Head of caudate nucleus (tissue), 42 donors: Measurements from ENCODE around the gene DLG2.
A peak's percentile ranks its signal among the peaks of the same experiment; 100 is the strongest.
"Not testable (repeated sequence)": the region's sequence is repeated elsewhere in the genome, so short reads cannot be mapped to it uniquely, and the experiment has no call there.

Experiments
- DNase-seq, 42 donors: peaks; one replicate each; pipeline versions ENCODE4 v3.0.0 to v3.0.0-alpha.2; 2020 to 2021; ENCODE audit warnings: mixed read lengths in 7 of 42
- intact Hi-C: fragments of 100-400 bp; cut with DNase I; formaldehyde crosslinking; loops from one replicate; pipeline ENCODE4 v1.15.0; 2022

Gene DLG2

GRCh38 chr11:85182441-85183387 is 444.4 kb downstream of the DLG2 start:
- DNase-seq = peak in 34 of 42 donors; percentile 5 to 73 (median 36)
- intact Hi-C loops = no loop called here

- intact Hi-C loops = no loop called here
Observed at GRCh38 chr11:85180528-85180927, 446.6 kb downstream of the DLG2 start.

DNA sequence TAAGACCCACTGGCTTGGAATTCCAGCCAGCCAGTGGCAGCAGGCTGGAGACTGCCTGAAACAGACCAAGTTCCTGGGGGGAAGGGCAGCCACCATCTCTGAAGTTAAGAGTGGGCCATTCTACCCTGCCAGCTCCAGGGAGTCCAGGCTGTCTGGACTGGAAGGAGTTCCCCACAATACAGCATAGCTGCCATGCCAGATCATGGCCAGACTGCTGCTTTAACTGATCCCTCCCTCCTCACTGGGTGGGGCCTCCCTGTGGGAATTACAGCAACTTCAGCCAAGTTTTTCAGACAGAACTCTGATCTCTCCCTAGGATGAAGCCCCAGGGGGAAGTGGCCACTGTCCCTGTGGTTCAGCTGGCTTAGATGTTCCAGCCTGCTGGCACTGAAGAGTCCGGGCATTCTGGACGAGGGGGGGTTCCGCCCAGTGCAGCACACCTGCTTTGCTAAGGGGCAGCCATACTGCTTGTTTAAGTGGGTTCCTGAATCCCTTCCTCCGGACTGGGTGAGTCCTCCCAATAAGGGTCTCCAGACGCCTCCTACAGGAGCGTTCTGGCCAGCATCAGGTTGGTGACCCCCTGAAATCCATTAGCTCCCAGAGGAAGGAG is 455.4 kb downstream of the DLG2 start:
- DNase-seq = no peak
- intact Hi-C loops = no loop called here

More at GRCh38 chr11:85180528-85180927, 446.6 kb downstream of the DLG2 start:
- no peak for DNase-seq

DNA sequence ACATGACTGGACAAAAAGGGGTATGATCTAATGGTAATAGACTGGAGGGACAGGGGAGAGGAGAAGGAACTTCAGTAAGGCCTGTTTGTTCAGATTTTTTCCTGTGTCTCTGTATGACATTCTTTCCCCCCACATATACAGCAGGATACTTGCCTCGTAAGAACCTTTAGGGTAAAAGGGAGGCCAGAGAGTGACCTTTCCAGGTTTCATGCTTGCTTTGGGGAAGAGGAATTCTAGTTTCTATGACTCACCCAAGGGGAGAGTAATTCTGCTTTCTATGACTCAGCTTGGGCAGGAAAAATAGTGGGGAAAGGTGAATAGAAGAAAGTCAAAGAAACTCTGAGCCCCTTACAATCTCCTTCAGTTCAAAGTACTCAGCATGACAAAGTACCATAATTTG is 457.0 kb downstream of the DLG2 start:
- no peak for DNase-seq
- intact Hi-C loops = no loop called here

DNA sequence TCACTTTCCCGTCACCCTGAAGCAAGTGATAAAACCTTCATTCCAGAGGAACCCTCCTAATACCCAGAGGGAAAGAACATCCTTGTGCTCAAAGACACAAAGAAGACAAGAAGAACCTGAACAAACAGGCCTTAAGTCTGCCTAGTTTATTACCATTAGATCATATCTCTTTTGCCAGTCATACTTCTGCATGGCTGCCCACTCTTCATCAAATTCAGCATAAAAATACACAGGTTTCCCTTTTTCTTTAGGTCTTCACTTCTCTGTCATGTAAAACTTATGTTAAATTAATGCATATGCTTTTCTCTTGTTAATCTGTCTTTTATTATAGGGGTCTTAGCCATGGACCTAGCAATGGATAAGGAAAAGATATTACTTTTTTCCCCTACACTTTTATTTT is 459.7 kb downstream of the DLG2 start:
- DNase-seq = no peak
- intact Hi-C loops = no loop called here

- intact Hi-C loops = no loop called here
- DNase-seq = no peak
Observed at GRCh38 chr11:85167038-85167437, 460.1 kb downstream of the DLG2 start.

DNA sequence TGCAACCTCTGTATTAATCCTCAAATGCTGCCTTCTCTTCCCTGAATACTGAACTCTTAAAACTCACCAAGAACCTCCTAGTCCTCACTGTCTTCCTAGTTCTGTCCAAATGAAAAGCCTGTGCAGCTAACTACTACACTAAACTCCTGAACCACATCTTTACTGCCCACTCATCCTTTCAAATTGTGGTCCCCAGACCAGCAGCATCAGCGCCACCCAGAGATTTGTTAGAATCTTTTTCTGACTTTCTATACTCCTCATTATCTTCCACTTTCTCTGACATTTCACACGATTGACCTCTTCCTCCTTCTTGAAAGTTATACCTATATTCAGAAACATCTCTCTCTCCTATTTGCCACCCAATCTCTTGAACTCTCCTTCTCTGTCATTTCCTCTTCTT is 461.3 kb downstream of the DLG2 start:
- DNase-seq = no peak

GRCh38 chr11:85164743-85165142 is 462.4 kb downstream of the DLG2 start:
- peak in 23 of 42 donors; percentile 2 to 76 (median 20) for DNase-seq
- intact Hi-C loops = no loop called here

More for the DNA sequence above, 461.3 kb downstream of the DLG2 start:
- intact Hi-C loops = no loop called here

DNA sequence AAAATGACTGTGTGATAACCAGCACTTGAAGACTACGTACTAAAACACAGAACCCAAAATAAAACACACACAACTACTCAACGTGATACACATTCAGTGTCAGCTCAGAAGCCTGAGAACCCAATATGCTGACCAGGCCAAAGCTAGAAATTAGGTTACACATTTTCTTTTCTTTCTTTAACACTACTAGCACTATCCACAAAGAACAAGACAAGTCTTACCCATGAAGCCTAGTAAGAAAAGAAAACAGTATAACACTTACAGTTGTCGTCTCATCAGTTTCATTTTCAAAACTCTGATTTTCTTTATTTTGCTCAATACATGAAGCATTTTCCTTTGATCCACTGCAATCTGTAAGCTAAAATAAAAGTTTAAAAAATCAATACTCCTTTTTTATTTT is 472.9 kb downstream of the DLG2 start:
- intact Hi-C loops = no loop called here
- no peak for DNase-seq

GRCh38 chr11:85137597-85137996 is 489.5 kb downstream of the DLG2 start:
- DNase-seq = no peak
- intact Hi-C loops = no loop called here

- no peak for DNase-seq
- intact Hi-C loops = no loop called here
Observed at GRCh38 chr11:85133636-85134035, 493.5 kb downstream of the DLG2 start.

GRCh38 chr11:85132851-85133585 is 494.1 kb downstream of the DLG2 start:
- DNase-seq = peak; percentile 2 to 63 (median 33)
- intact Hi-C loops = no loop called here

DNA sequence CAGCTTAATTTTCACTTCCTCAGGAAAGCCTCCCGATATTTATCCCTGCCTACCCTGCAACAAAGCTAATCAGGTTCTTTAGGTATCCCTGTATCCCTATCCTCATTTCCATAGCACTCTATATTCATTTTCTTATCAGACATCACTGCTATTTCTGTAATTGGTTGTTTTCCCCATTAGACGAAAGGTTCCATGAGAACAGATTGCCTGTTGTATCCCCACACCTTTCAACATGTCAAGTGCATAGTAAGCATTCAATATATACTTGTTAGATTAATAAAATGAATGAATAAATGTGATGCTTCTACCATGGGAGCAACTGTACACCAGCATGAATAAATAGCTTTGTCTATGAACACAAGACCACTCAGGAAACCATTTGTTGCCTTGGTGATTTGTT is 499.8 kb downstream of the DLG2 start:
- intact Hi-C loops = no loop called here
- no peak for DNase-seq

- intact Hi-C loops = no loop called here
- no peak for DNase-seq
Observed at GRCh38 chr11:85123752-85124231, 503.4 kb downstream of the DLG2 start.

DNA sequence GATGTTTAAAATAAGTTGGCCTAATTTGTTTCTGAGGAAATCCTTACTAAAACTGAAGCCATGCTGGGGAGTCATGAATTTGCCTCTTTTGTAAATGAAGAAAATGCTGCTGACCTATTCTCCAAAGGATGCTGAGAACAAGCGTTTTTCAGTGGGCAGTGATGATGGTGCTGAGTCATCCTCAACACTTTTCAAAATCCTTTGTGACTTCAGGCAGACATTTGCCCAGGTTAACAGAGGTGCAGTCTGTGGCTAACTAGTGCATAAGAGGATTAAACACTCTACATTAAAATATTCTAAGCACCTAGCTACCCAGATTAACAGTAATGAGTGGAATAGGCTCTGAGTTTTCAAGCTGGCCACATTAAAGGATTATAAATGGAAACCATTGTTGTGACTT is 509.0 kb downstream of the DLG2 start:
- DNase-seq = no peak
- intact Hi-C loops = no loop called here

GRCh38 chr11:85115798-85116197 is 511.3 kb downstream of the DLG2 start:
- intact Hi-C loops = no loop called here
- DNase-seq = no peak

DNA sequence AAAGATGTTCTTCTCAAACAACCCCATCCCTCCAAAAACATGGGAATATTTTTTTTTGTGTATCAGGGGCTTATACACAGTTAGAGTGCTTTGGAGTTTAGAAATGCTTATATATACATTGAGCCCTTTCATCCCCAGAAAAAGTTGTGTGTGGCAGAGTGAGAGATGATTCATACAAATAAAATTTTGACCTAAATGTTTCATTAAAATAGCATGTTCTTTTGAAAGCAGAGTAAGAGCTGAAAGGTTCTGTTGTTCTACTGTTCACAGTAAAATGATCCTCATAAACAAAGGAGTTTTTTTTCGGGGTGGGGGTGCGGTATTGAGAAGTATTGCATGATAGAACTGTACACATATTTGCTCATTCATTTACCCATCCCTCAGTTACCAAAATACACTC is 512.4 kb downstream of the DLG2 start:
- intact Hi-C loops = no loop called here

GRCh38 chr11:85110246-85110645 is 516.9 kb downstream of the DLG2 start:
- DNase-seq, intact Hi-C loops: not testable (repeated sequence)

More for the DNA sequence above, 512.4 kb downstream of the DLG2 start:
- no peak for DNase-seq

GRCh38 chr11:85109141-85109540 is 518.0 kb downstream of the DLG2 start:
- intact Hi-C loops = no loop called here
- no peak for DNase-seq

- no peak for DNase-seq
- intact Hi-C loops = no loop called here
Observed at GRCh38 chr11:85105868-85106267, 521.3 kb downstream of the DLG2 start.
